ENCODE data around the gene ERN1. TPM values are rescaled to one million over a fixed set of nuclear protein-coding genes. Genes with fewer than 3 reads are reported as not detected.

The ERN1 gene
- total RNA-seq, 1 experiment from 2014 or later = 6.5 TPM

DNA sequence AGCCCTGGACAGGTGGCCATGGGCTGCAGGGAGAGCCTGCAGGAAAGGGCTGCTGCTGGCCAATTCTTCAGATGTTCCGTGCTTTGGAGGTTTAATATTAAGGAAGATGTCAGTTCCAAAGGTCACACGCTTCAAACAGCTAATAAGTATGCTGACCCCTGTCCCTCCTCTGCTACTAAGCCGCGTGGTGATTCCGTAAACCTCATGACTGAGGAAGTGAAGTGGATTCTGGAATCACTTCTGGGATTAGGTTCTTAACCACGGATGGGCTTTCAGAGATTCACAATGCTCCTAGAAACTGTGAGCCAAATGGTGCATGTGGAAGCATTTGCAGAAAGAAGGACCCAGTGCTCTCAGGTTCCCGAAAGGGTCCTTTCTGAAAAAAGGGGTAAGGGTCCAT, 28.5 kb upstream of the ERN1 start:
- H3K27me3 Mint-ChIP-seq (ENCODE audit: low read depth) = no peaks in the 10 kb centered on the region
- H3K4me1 Mint-ChIP-seq = peaks cover 25% of the 10 kb centered on the region
- no peak for TF ChIP-seq CREB1 (CRISPR knock-in tag; IDR thresholded peaks at IDR 0.05)
- TF ChIP-seq SP1 (CRISPR knock-in tag; conservative IDR thresholded peaks at IDR 0.05) = no peak
- TF ChIP-seq, protein P1, sequence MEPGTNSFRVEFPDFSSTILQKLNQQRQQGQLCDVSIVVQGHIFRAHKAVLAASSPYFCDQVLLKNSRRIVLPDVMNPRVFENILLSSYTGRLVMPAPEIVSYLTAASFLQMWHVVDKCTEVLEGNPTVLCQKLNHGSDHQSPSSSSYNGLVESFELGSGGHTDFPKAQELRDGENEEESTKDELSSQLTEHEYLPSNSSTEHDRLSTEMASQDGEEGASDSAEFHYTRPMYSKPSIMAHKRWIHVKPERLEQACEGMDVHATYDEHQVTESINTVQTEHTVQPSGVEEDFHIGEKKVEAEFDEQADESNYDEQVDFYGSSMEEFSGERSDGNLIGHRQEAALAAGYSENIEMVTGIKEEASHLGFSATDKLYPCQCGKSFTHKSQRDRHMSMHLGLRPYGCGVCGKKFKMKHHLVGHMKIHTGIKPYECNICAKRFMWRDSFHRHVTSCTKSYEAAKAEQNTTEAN (CRISPR knock-in tag; IDR thresholded peaks at IDR 0.05) = no peak
- TF ChIP-seq, protein P2, sequence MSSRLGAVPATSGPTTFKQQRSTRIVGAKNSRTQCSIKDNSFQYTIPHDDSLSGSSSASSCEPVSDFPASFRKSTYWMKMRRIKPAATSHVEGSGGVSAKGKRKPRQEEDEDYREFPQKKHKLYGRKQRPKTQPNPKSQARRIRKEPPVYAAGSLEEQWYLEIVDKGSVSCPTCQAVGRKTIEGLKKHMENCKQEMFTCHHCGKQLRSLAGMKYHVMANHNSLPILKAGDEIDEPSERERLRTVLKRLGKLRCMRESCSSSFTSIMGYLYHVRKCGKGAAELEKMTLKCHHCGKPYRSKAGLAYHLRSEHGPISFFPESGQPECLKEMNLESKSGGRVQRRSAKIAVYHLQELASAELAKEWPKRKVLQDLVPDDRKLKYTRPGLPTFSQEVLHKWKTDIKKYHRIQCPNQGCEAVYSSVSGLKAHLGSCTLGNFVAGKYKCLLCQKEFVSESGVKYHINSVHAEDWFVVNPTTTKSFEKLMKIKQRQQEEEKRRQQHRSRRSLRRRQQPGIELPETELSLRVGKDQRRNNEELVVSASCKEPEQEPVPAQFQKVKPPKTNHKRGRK (CRISPR knock-in tag; IDR thresholded peaks at IDR 0.05; ENCODE audit: borderline replicate concordance) = no peak
- no peak for TF ChIP-seq OVOL2 (CRISPR knock-in tag; IDR thresholded peaks at IDR 0.05; ENCODE audit: borderline replicate concordance)
- TF ChIP-seq KAT7 (CRISPR knock-in tag; IDR thresholded peaks at IDR 0.05; ENCODE audit: borderline replicate concordance) = no peak
- TF ChIP-seq ESRRA (CRISPR knock-in tag; IDR thresholded peaks at IDR 0.05; ENCODE audit: borderline replicate concordance) = no peak
- H3K27ac Mint-ChIP-seq = no peak overlapping the region
- DNase-seq (ENCODE audit: low spot score) (no peak), ATAC-seq (no peak)
- ChIA-PET POLR2A (no interaction called here), CTCF (interaction anchor here (2.2 kb wide), 1 partner anchor 95 kb away, joined by 5 read pairs; no protein-coding TSS in a partner anchor)
- H3K4me3 Mint-ChIP-seq = no peak overlapping the region
- no peaks in the 10 kb centered on the region for H3K36me3 Mint-ChIP-seq
- H3K9me3 Mint-ChIP-seq = no peaks in the 10 kb centered on the region

- ATAC-seq (peak; percentile 82), DNase-seq (ENCODE audit: low spot score) (no peak)
- 0 out of 2 replicates have a peak, but pooled peaks cover 4% of the 10 kb centered on the region for H3K36me3 Mint-ChIP-seq
- no peaks in the 10 kb centered on the region for H3K27me3 Mint-ChIP-seq (ENCODE audit: low read depth)
- CTCF ChIA-PET = no interaction called here
- peak overlapping the region; percentile 81 for H3K27ac Mint-ChIP-seq
- no peak overlapping the region for H3K4me3 Mint-ChIP-seq
- H3K9me3 Mint-ChIP-seq = no peaks in the 10 kb centered on the region
- no peak for TF ChIP-seq NFYB (CRISPR knock-in tag; conservative IDR thresholded peaks at IDR 0.05; ENCODE audit: low read depth)
- no peak for TF ChIP-seq TEAD1 (CRISPR knock-in tag; IDR thresholded peaks at IDR 0.05)
- TF ChIP-seq, protein P3, sequence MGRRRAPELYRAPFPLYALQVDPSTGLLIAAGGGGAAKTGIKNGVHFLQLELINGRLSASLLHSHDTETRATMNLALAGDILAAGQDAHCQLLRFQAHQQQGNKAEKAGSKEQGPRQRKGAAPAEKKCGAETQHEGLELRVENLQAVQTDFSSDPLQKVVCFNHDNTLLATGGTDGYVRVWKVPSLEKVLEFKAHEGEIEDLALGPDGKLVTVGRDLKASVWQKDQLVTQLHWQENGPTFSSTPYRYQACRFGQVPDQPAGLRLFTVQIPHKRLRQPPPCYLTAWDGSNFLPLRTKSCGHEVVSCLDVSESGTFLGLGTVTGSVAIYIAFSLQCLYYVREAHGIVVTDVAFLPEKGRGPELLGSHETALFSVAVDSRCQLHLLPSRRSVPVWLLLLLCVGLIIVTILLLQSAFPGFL (CRISPR knock-in tag; IDR thresholded peaks at IDR 0.05; ENCODE audit: borderline replicate concordance) = no peak
- TF ChIP-seq ZNF121 (CRISPR knock-in tag; IDR thresholded peaks at IDR 0.05) = no peak
- TF ChIP-seq, protein P4, sequence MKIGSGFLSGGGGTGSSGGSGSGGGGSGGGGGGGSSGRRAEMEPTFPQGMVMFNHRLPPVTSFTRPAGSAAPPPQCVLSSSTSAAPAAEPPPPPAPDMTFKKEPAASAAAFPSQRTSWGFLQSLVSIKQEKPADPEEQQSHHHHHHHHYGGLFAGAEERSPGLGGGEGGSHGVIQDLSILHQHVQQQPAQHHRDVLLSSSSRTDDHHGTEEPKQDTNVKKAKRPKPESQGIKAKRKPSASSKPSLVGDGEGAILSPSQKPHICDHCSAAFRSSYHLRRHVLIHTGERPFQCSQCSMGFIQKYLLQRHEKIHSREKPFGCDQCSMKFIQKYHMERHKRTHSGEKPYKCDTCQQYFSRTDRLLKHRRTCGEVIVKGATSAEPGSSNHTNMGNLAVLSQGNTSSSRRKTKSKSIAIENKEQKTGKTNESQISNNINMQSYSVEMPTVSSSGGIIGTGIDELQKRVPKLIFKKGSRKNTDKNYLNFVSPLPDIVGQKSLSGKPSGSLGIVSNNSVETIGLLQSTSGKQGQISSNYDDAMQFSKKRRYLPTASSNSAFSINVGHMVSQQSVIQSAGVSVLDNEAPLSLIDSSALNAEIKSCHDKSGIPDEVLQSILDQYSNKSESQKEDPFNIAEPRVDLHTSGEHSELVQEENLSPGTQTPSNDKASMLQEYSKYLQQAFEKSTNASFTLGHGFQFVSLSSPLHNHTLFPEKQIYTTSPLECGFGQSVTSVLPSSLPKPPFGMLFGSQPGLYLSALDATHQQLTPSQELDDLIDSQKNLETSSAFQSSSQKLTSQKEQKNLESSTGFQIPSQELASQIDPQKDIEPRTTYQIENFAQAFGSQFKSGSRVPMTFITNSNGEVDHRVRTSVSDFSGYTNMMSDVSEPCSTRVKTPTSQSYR (CRISPR knock-in tag; IDR thresholded peaks at IDR 0.05) = no peak
- TF ChIP-seq PRDM15 (CRISPR knock-in tag; IDR thresholded peaks at IDR 0.05) = no peak
- no peak for TF ChIP-seq SP1 (CRISPR knock-in tag; conservative IDR thresholded peaks at IDR 0.05)
- no peak for TF ChIP-seq HMGXB4 (CRISPR knock-in tag; IDR thresholded peaks at IDR 0.05)
- TF ChIP-seq ZNF396 (CRISPR knock-in tag; IDR thresholded peaks at IDR 0.05; ENCODE audit: borderline replicate concordance) = no peak
- TF ChIP-seq MXD4 (CRISPR knock-in tag; IDR thresholded peaks at IDR 0.05; ENCODE audit: borderline replicate concordance) = no peak
- no peak for TF ChIP-seq ZNF232 (CRISPR knock-in tag; IDR thresholded peaks at IDR 0.05)
- no peak for TF ChIP-seq NR1H2 (CRISPR knock-in tag; IDR thresholded peaks at IDR 0.05)
- no peak for TF ChIP-seq ATF6 (CRISPR knock-in tag; IDR thresholded peaks at IDR 0.05)
- POLR2A ChIA-PET = no interaction called here
- H3K4me1 Mint-ChIP-seq = peaks cover 25% of the 10 kb centered on the region
Observed at GRCh38 chr17:64157669-64158180, 27.8 kb upstream of the ERN1 start.

Data from WTC11 (cell line).